Epidermal melanocyte (primary cell): ENCODE measurements around the gene IRAK1.

ENCODE experiments used
- DNase-seq: peaks from one replicate; pipeline ENCODE4 v3.0.0; 2011; ENCODE audit warnings: low spot score; ENCODE audit not compliant: insufficient read length

Gene IRAK1

GRCh38 chrX:154040863-154041262 lies 21.2 kb upstream of the IRAK1 start:
- no peak for DNase-seq

- DNase-seq = no peak
Measured at GRCh38 chrX:154040307-154040756, 20.6 kb upstream of the IRAK1 start.

- DNase-seq = no peak
Measured at GRCh38 chrX:154039577-154039976, 19.9 kb upstream of the IRAK1 start.

GRCh38 chrX:154038656-154039055 lies 19.0 kb upstream of the IRAK1 start:
- no peak for DNase-seq

GRCh38 chrX:154037754-154038153 lies 18.1 kb upstream of the IRAK1 start:
- no peak for DNase-seq

GRCh38 chrX:154036513-154036912 lies 16.8 kb upstream of the IRAK1 start:
- no peak for DNase-seq

GRCh38 chrX:154033848-154034247 lies 14.1 kb upstream of the IRAK1 start:
- DNase-seq = no peak

GRCh38 chrX:154032653-154033052 lies 13.0 kb upstream of the IRAK1 start:
- DNase-seq = no peak

- no peak for DNase-seq
Measured at GRCh38 chrX:154032160-154032559, 12.5 kb upstream of the IRAK1 start.

- DNase-seq = no peak
Measured at GRCh38 chrX:154030715-154031305, 11.1 kb upstream of the IRAK1 start.

- DNase-seq = peak; percentile 29
Measured at GRCh38 chrX:154030266-154030665, 10.6 kb upstream of the IRAK1 start.

GRCh38 chrX:154029439-154029838 lies 9.7 kb upstream of the IRAK1 start:
- no peak for DNase-seq

GRCh38 chrX:154028502-154029184 lies 8.9 kb upstream of the IRAK1 start:
- DNase-seq = no peak

- DNase-seq = no peak
Measured at GRCh38 chrX:154027986-154028385, 8.3 kb upstream of the IRAK1 start.

- no peak for DNase-seq
Measured at GRCh38 chrX:154027022-154027402, 7.3 kb upstream of the IRAK1 start.

- DNase-seq = peak; percentile 32
Measured at GRCh38 chrX:154026136-154027021, 6.7 kb upstream of the IRAK1 start.

- no peak for DNase-seq
Measured at GRCh38 chrX:154025230-154025629, 5.5 kb upstream of the IRAK1 start.

GRCh38 chrX:154024271-154024670 lies 4.6 kb upstream of the IRAK1 start:
- DNase-seq = no peak

- no peak for DNase-seq
Measured at GRCh38 chrX:154023276-154024000, 3.7 kb upstream of the IRAK1 start.

GRCh38 chrX:154022108-154022507 lies 2.4 kb upstream of the IRAK1 start:
- no peak for DNase-seq

- DNase-seq = no peak
Measured at GRCh38 chrX:154021131-154021611, 1.5 kb upstream of the IRAK1 start.
